ENCODE data around the gene PRDM16.

The PRDM16 gene

DNA sequence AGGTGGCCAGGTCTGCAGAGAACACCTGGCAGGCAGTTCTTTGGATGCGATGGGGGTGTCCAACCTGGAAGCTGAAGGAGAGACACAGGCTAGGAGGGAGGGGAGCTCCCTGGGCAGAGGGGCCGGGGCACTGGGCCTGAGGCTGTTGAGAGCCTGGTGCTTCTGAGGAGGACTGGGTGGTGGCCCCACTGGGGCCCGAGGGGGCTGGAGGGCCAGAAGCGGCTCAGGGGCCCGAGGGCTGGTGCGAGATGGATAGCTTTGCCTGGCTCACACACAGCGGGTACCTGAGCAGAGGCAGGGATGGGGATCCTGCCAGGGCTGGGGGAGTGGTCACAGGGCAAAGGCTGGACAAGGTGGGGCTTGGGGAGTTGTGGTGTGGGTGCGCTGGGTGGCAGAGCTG is 37.2 kb downstream of the PRDM16 start:
- TF ChIP-seq, protein P1, sequence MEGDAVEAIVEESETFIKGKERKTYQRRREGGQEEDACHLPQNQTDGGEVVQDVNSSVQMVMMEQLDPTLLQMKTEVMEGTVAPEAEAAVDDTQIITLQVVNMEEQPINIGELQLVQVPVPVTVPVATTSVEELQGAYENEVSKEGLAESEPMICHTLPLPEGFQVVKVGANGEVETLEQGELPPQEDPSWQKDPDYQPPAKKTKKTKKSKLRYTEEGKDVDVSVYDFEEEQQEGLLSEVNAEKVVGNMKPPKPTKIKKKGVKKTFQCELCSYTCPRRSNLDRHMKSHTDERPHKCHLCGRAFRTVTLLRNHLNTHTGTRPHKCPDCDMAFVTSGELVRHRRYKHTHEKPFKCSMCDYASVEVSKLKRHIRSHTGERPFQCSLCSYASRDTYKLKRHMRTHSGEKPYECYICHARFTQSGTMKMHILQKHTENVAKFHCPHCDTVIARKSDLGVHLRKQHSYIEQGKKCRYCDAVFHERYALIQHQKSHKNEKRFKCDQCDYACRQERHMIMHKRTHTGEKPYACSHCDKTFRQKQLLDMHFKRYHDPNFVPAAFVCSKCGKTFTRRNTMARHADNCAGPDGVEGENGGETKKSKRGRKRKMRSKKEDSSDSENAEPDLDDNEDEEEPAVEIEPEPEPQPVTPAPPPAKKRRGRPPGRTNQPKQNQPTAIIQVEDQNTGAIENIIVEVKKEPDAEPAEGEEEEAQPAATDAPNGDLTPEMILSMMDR (conservative IDR thresholded peaks at IDR 0.05; ENCODE audit: low read depth, low read length), result no peak
- DNase-seq (ENCODE audit: low read depth), result no peak
- no peak overlapping the region for H3K4me3 ChIP-seq (ENCODE audit: low read depth, low read length)

- TF ChIP-seq, protein P1 (conservative IDR thresholded peaks at IDR 0.05; ENCODE audit: low read depth, low read length), result no peak
- H3K4me3 ChIP-seq (ENCODE audit: low read depth, low read length), result no peak overlapping the region
- DNase-seq (ENCODE audit: low read depth), result no peak
Observed at GRCh38 chr1:3107201-3107600, 38.2 kb downstream of the PRDM16 start.

DNA sequence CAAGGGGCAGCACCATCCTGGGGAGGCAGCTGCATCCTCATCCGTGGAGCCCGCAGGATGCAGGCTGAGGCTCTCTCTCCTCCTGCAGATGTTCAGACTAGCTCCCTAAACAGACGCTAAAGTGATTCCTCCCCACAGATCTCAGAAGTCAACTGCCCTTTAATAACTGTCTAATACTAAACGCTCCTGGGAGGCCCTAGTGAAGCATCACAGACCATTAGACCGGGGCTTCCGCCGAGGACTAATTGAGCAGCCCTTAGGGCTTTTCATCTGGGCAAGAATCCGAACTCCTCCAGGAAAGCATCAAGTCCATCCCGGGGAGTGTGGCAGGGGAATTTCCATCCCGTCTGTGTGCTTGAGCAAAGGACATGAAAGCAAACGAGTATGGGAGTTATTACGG is 40.4 kb downstream of the PRDM16 start:
- TF ChIP-seq, protein P1 (conservative IDR thresholded peaks at IDR 0.05; ENCODE audit: low read depth, low read length), result no peak
- H3K4me3 ChIP-seq (ENCODE audit: low read depth, low read length), result no peak overlapping the region
- no peak for DNase-seq (ENCODE audit: low read depth)

DNA sequence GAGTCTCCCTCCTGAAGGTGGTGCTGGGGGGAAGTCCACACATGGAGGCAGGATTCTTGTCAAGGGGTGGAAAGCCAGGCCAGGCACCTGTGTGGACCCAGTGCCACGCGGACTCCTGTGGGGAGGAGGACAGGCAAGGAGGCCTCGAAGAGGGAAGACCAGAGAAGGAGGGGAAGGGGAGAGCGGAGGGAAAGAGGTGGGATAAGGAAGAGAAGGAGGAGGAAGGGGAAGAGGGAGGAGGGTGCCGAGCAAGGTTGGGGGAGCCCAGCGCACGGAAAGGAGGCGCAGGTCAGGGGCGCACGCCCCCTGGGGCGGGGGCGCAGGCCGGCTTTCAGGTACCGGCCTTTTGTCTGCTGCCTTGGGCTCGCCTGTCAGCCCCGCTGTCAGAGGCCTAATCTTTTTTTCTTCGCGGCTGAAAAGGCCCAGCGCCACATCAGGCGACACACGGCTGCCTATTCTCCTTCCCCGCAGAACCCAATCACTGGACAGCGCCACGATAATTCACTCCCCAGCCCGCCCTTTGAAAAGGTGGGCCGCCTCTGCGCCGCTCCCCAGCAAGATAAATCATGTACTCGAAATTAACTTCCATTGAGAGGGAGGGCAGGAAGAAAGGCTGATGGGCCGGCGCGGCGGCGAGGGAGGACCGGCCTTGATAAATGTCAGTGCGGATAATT is 42.5 kb downstream of the PRDM16 start:
- H3K4me3 ChIP-seq (ENCODE audit: low read depth, low read length), result no peak overlapping the region
- DNase-seq (ENCODE audit: low read depth), result no peak
- TF ChIP-seq, protein P1 (conservative IDR thresholded peaks at IDR 0.05; ENCODE audit: low read depth, low read length), result no peak

DNA sequence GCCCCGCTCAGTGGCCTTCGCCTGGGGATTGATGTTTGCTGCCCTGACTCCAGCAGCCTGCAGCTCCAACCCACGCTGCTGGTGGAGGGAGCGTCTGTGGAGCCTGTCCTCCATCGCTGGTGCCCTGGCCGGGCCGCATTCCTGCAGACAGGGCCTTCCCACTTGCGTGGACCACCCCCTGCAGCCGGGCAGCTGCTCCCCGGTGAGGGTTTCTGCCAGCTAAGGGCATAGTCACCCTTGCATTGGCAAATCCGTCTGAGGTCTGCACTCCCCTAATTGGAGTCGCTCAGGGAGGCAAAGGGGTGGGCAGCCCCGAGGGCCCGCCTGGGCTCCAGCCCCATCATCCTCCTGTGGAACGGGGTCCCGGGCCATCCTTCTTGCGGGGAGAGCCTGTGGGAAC is 43.5 kb downstream of the PRDM16 start:
- TF ChIP-seq, protein P1 (conservative IDR thresholded peaks at IDR 0.05; ENCODE audit: low read depth, low read length), result no peak
- H3K4me3 ChIP-seq (ENCODE audit: low read depth, low read length), result no peak overlapping the region
- no peak for DNase-seq (ENCODE audit: low read depth)

GRCh38 chr1:3113047-3113740 is 44.2 kb downstream of the PRDM16 start:
- TF ChIP-seq, protein P1 (conservative IDR thresholded peaks at IDR 0.05; ENCODE audit: low read depth, low read length), result no peak
- no peak for DNase-seq (ENCODE audit: low read depth)
- H3K4me3 ChIP-seq (ENCODE audit: low read depth, low read length), result no peak overlapping the region

- no peak for DNase-seq (ENCODE audit: low read depth)
- TF ChIP-seq, protein P1 (conservative IDR thresholded peaks at IDR 0.05; ENCODE audit: low read depth, low read length), result no peak
Observed at GRCh38 chr1:3113741-3114056, 44.7 kb downstream of the PRDM16 start.

More at GRCh38 chr1:3113741-3114056, 44.7 kb downstream of the PRDM16 start:
- H3K4me3 ChIP-seq (ENCODE audit: low read depth, low read length), result no peak overlapping the region

All from choroid plexus epithelial cell (primary cell).